ENCODE results near the gene FGF11. TPM values are rescaled to one million over a fixed set of nuclear protein-coding genes. Genes with fewer than 3 reads are reported as not detected.

Gene FGF11
- total and polyA plus RNA-seq, 2 of the 4 experiments (the other 2 are of a cell fraction), result 0.18 to 1.1 TPM

DNA sequence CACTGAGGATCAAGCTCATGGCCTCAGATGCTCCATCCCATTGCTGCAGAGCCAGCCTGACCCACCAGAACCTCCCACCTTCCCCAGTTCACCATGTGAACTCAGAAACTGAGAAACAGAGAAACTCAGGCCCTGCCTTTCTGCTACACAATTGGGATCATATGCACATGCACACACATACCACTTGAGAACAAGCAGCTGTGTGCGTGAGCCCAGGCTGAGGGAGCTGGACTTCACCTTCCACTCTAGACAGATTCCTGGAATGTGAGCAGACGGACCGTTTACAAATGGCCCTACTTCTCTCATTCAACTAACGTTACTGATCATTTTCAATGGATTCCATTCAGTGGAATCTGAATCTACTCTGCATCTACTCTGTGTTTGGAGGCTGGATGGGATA, 15.6 kb upstream of the FGF11 start:
- Histone ChIP-seq H3K23ac (ENCODE audit: low read depth, low read length) (no peak overlapping the region), H4K8ac (ENCODE audit: low read depth in 2 of 2, low read length in 2 of 2) (no peak overlapping the region), H3K9ac (ENCODE audit: low read depth, low read length) (no peak overlapping the region), H3K36me3 (ENCODE audit: control insufficient read depth, insufficient read depth, low read length) (peaks cover under 1% of the 10 kb centered on the region; the same call in 1 of the 2 replicates), H4K20me1 (ENCODE audit: insufficient read depth, low read length) (no peaks in the 10 kb centered on the region), H3K14ac (replicated peaks; ENCODE audit: low read depth, low read length) (no peak overlapping the region), H2AK9ac (replicated peaks; ENCODE audit: low read depth, low read length, poor library complexity) (no peak overlapping the region), H2BK5ac (ENCODE audit: low read depth, low read length, poor library complexity, severe bottlenecking) (no peak overlapping the region), H3K4ac (ENCODE audit: low read depth, low read length) (no peak overlapping the region), H2BK120ac (ENCODE audit: low read depth, low read length) (no peak overlapping the region), H2AK5ac (ENCODE audit: low read depth, low read length) (no peak overlapping the region), H4K5ac (ENCODE audit: low read depth, low read length) (no peak overlapping the region), H2BK15ac (ENCODE audit: low read depth, low read length) (no peak overlapping the region), H2BK20ac (ENCODE audit: low read depth, low read length) (no peak overlapping the region), H3K27ac (ENCODE audit: insufficient read depth, low read length) (no peak overlapping the region), H2AFZ (replicated peaks; ENCODE audit: low read length, poor library complexity) (no peak overlapping the region), H3K18ac (ENCODE audit: low read depth, low read length) (no peak overlapping the region), H4K91ac (ENCODE audit: insufficient read depth, low read depth, low read length) (no peak overlapping the region), H3K79me1 (ENCODE audit: low read depth in 1 of 2, low read length in 2 of 2) (no peaks in the 10 kb centered on the region), H3K9me1 (ENCODE audit: insufficient read depth, low read length) (0 out of 2 replicates have a peak, but pooled peaks cover 3% of the 10 kb centered on the region), H3K27me3 (ENCODE audit: control insufficient read depth, insufficient read depth, low read length) (0 out of 2 replicates have a peak, but pooled peaks cover 2% of the 10 kb centered on the region), H3K4me1 (ENCODE audit: control insufficient read depth, insufficient read depth, low read length) (no peaks in the 10 kb centered on the region), H3K4me3 (ENCODE audit: insufficient read depth, low read depth, low read length) (no peak overlapping the region), H3K56ac (ENCODE audit: extremely low read depth, insufficient read depth, low read length) (no peak overlapping the region), H3K9me3 (ENCODE audit: control insufficient read depth, insufficient read depth, low read length) (no peaks in the 10 kb centered on the region), H3K4me2 (ENCODE audit: low read depth, low read length) (no peak overlapping the region)
- intact Hi-C loops (cut with micrococcal nuclease), result no loop called here
- in situ Hi-C loops (cut with MboI; ENCODE audit: low sequenced_read_pairs), result no loop called here
- dilution Hi-C loops (cut with HindIII; ENCODE audit: low sequenced_read_pairs, unreplicated experiment), result no loop called here
- peak; percentile 18 for DNase-seq
- TF ChIP-seq SMC3 (IDR thresholded peaks at IDR 0.05; ENCODE audit: low read depth, low read length) (no peak), POLR2A (IDR thresholded peaks at IDR 0.05; ENCODE audit: low read depth, low read length) (no peak), MAZ (IDR thresholded peaks at IDR 0.05; ENCODE audit: borderline replicate concordance, low read depth, low read length) (no peak), MXI1 (IDR thresholded peaks at IDR 0.05; ENCODE audit: borderline replicate concordance, low read depth, low read length) (no peak), FOS (IDR thresholded peaks at IDR 0.05; ENCODE audit: low read depth, low read length) (no peak), NFE2L2 (IDR thresholded peaks at IDR 0.05; ENCODE audit: low read depth, low read length) (no peak), RAD21 (IDR thresholded peaks at IDR 0.05; ENCODE audit: low read length) (no peak), RCOR1 (IDR thresholded peaks at IDR 0.05; ENCODE audit: insufficient replicate concordance, low read length) (no peak), MAFK (IDR thresholded peaks at IDR 0.05; ENCODE audit: low read depth, low read length) (no peak), CEBPB (IDR thresholded peaks at IDR 0.05; ENCODE audit: low read depth, low read length) (no peak), BHLHE40 (IDR thresholded peaks at IDR 0.05; ENCODE audit: low read depth, low read length) (no peak), CHD1 (IDR thresholded peaks at IDR 0.05; ENCODE audit: low read depth, low read length) (no peak), RFX5 (IDR thresholded peaks at IDR 0.05; ENCODE audit: low read depth, low read length) (no peak)
- TF ChIP-seq, protein P1, sequence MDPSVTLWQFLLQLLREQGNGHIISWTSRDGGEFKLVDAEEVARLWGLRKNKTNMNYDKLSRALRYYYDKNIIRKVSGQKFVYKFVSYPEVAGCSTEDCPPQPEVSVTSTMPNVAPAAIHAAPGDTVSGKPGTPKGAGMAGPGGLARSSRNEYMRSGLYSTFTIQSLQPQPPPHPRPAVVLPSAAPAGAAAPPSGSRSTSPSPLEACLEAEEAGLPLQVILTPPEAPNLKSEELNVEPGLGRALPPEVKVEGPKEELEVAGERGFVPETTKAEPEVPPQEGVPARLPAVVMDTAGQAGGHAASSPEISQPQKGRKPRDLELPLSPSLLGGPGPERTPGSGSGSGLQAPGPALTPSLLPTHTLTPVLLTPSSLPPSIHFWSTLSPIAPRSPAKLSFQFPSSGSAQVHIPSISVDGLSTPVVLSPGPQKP (IDR thresholded peaks at IDR 0.05; ENCODE audit: borderline replicate concordance, low read depth, low read length), result no peak
- TF ChIP-seq, protein P2, sequence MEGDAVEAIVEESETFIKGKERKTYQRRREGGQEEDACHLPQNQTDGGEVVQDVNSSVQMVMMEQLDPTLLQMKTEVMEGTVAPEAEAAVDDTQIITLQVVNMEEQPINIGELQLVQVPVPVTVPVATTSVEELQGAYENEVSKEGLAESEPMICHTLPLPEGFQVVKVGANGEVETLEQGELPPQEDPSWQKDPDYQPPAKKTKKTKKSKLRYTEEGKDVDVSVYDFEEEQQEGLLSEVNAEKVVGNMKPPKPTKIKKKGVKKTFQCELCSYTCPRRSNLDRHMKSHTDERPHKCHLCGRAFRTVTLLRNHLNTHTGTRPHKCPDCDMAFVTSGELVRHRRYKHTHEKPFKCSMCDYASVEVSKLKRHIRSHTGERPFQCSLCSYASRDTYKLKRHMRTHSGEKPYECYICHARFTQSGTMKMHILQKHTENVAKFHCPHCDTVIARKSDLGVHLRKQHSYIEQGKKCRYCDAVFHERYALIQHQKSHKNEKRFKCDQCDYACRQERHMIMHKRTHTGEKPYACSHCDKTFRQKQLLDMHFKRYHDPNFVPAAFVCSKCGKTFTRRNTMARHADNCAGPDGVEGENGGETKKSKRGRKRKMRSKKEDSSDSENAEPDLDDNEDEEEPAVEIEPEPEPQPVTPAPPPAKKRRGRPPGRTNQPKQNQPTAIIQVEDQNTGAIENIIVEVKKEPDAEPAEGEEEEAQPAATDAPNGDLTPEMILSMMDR (conservative IDR thresholded peaks at IDR 0.05; ENCODE audit: low read depth, low read length), result no peak
- TF ChIP-seq, protein P3, sequence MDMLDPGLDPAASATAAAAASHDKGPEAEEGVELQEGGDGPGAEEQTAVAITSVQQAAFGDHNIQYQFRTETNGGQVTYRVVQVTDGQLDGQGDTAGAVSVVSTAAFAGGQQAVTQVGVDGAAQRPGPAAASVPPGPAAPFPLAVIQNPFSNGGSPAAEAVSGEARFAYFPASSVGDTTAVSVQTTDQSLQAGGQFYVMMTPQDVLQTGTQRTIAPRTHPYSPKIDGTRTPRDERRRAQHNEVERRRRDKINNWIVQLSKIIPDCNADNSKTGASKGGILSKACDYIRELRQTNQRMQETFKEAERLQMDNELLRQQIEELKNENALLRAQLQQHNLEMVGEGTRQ (IDR thresholded peaks at IDR 0.05; ENCODE audit: low read depth, low read length), result no peak
- no TSS peak for BruUV-seq (replicated peaks)
- peak; percentile 56 for ATAC-seq (ENCODE audit: low read depth)
- ChIA-PET POLR2A (ENCODE audit: unreplicated experiment) (no interaction called here), CTCF (no interaction called here)
- WGBS, 2 experiments (ENCODE audit: extremely low coverage in 2 of 2, insufficient read length in 1 of 2), result no CpG with 5 or more reads among the region's 4 CpGs
